Right cardiac atrium (tissue), 5 donors: ENCODE results near the gene SARNP. TPM values are rescaled to one million over a fixed set of nuclear protein-coding genes. Genes with fewer than 3 reads are reported as not detected.
"Not testable (repeated sequence)": the region's sequence is repeated elsewhere in the genome, so short reads cannot be mapped to it uniquely, and the experiment has no call there.

ENCODE experiments used
- ATAC-seq, 2 donors: fragments of 200-7000 bp; cut with Tn5 transposase; one replicate each; pipeline versions ENCODE4 v1.8.0 to v1.9.1; 2020; ENCODE audit warnings: moderate library complexity in 2 of 2, mild to moderate bottlenecking in 1 of 2
- DNase-seq, 3 donors: peaks; one replicate each; pipeline ENCODE4 v3.0.0-alpha.2; 2020
- H3K27ac ChIP-seq: one replicate; pipeline ENCODE4 v1.5.1; 2013; ENCODE audit warnings: mild to moderate bottlenecking, low read length, control low read depth, moderate library complexity
- H3K27me3 ChIP-seq: one replicate; pipeline ENCODE4 v1.6.1; 2013; ENCODE audit not compliant: control insufficient read depth, insufficient read depth
- H3K4me1 ChIP-seq: one replicate; pipeline ENCODE4 v1.6.1; 2013; ENCODE audit warnings: low read length; ENCODE audit not compliant: control insufficient read depth, insufficient read depth
- H3K4me3 ChIP-seq: one replicate; pipeline ENCODE4 v1.5.1; 2013; ENCODE audit warnings: low read length, control low read depth
- H3K9me3 ChIP-seq: one replicate; pipeline ENCODE4 v1.6.1; 2013; ENCODE audit warnings: low read length; ENCODE audit not compliant: control insufficient read depth
- WGBS: extraction: QIAGEN DNeasy Blood & Tissue Kit; methylation state at CpG from one replicate; pipeline ENCODE4 v1.1.7; 2013; 5-methylcytosine and 5-hydroxymethylcytosine counted together
- intact Hi-C, 4 donors: fragments of 100-400 bp; cut with DNase I; formaldehyde crosslinking; loops; one replicate each; pipeline versions ENCODE4 v1.11.0 to v1.14.0; 2022 to 2023
- polyA plus RNA-seq: library from polyadenylated mRNA; stranded (reverse); fragments of 200-250 nt; gene quantifications from one replicate; pipeline ENCODE4 v1.2.3, GENCODE V29; 2013
- total RNA-seq, 4 donors: library from RNA; stranded (reverse); fragmentation: NEBNext Ultra II Directional; extraction: Animal tissue kit (Norgen Biotek cat#: 25700); gene quantifications; one replicate each; pipeline ENCODE4 v1.2.1, GENCODE V29; 2021
- donor health status: healthy with polysubstance abuse.
- donor health status: DM: no; HTN: yes; CAD: no.
- donor health status: DM: no; HTN: no; CAD: no.
- donor health status: DM: no; HTN: yes; CAD: no; lungs with severe emphysema.
- donor health status: DM: yes; HTN: yes; CAD: no.

Gene SARNP
- total and polyA plus RNA-seq, 5 donors: 50.3 to 113 (median 54.9) TPM

GRCh38 chr12:55839345-55840140 is 22.0 kb upstream of the SARNP start:
- intact Hi-C loops: loop anchor here in 2 of 4 donors (10.0 kb wide), 2 partner anchors 85 to 95 kb away; partner anchors contain the start of genes DGKA (in 1 of the 2) and PYM1 (in 1 of the 2)
- 78% methylated on average over 11 of the region's 11 CpGs for WGBS
- no peak overlapping the region for H3K4me3 ChIP-seq
- no peaks in the 10 kb centered on the region for H3K27me3 ChIP-seq
- DNase-seq (no peak), ATAC-seq (no peak)
- no peak overlapping the region for H3K27ac ChIP-seq
- H3K4me1 ChIP-seq: peaks cover 3% of the 10 kb centered on the region
- H3K9me3 ChIP-seq: no peaks in the 10 kb centered on the region

GRCh38 chr12:55838361-55838760 is 20.8 kb upstream of the SARNP start:
- no peaks in the 10 kb centered on the region for H3K9me3 ChIP-seq
- 92% methylated on average over 3 of the region's 3 CpGs for WGBS
- DNase-seq (no peak), ATAC-seq (no peak)
- H3K27ac ChIP-seq: no peak overlapping the region
- no peaks in the 10 kb centered on the region for H3K27me3 ChIP-seq
- intact Hi-C loops: loop anchor here in 1 of 4 donors (10.0 kb wide), 1 partner anchor 96 kb away; the partner anchor contains the start of gene DGKA
- H3K4me1 ChIP-seq: peaks cover 3% of the 10 kb centered on the region
- no peak overlapping the region for H3K4me3 ChIP-seq

- intact Hi-C loops: loop anchor here in 3 of 4 donors (5.0 to 10.0 kb wide), 3 partner anchors 88 to 100 kb away; partner anchors contain the start of genes DGKA (in 1 of the 3) and PYM1 (in 1 of the 3)
- WGBS: 77% methylated on average over 6 of the region's 6 CpGs
- H3K4me1 ChIP-seq: not testable (repeated sequence)
Observed at GRCh38 chr12:55834400-55834799, 16.9 kb upstream of the SARNP start.

GRCh38 chr12:55833056-55833455 is 15.5 kb upstream of the SARNP start:
- peaks cover 7% of the 10 kb centered on the region for H3K4me1 ChIP-seq
- H3K4me3 ChIP-seq: no peak overlapping the region
- ATAC-seq: no peak
- H3K27ac ChIP-seq: no peak overlapping the region
- intact Hi-C loops: loop anchor here in 3 of 4 donors (5.0 to 10.0 kb wide), 3 partner anchors 89 to 102 kb away; partner anchors contain the start of genes DGKA (in 1 of the 3) and PYM1 (in 1 of the 3)
- DNase-seq: no peak
- 93% methylated on average over 10 of the region's 10 CpGs for WGBS
- no peaks in the 10 kb centered on the region for H3K9me3 ChIP-seq
- H3K27me3 ChIP-seq: no peaks in the 10 kb centered on the region

More at GRCh38 chr12:55834400-55834799, 16.9 kb upstream of the SARNP start:
- H3K4me3 ChIP-seq, H3K9me3 ChIP-seq, ATAC-seq, H3K27ac ChIP-seq, H3K27me3 ChIP-seq, DNase-seq: not testable (repeated sequence)

GRCh38 chr12:55831447-55831815 is 13.9 kb upstream of the SARNP start:
- Histone ChIP-seq H3K27me3 (no peaks in the 10 kb centered on the region), H3K9me3 (no peaks in the 10 kb centered on the region), H3K27ac (peak overlapping the region; percentile 92), H3K4me3 (peak overlapping the region; percentile 81), H3K4me1 (peaks cover 15% of the 10 kb centered on the region)
- intact Hi-C loops: loop anchor here in 3 of 4 donors (5.0 to 10.0 kb wide), 3 partner anchors 91 to 103 kb away; partner anchors contain the start of genes DGKA (in 1 of the 3) and PYM1 (in 1 of the 3)
- ATAC-seq (no peak), DNase-seq (no peak)
- WGBS: 25% methylated on average over 1 of the region's 1 CpG

- Histone ChIP-seq H3K27ac (peak overlapping the region; percentile 92), H3K9me3 (no peaks in the 10 kb centered on the region), H3K27me3 (no peaks in the 10 kb centered on the region), H3K4me1 (peaks cover 17% of the 10 kb centered on the region), H3K4me3 (peak overlapping the region; percentile 81)
- 2% methylated on average over 23 of the region's 23 CpGs for WGBS
- DNase-seq (peak; percentile 82 to 94 (median 93)), ATAC-seq (peak; percentile 70 to 74)
- intact Hi-C loops: loop anchor here in 3 of 4 donors (5.0 to 10.0 kb wide), 3 partner anchors 91 to 104 kb away; partner anchors contain the start of genes DGKA (in 1 of the 3) and PYM1 (in 1 of the 3)
Observed at GRCh38 chr12:55830601-55831446, 13.3 kb upstream of the SARNP start.

- WGBS: under 1% methylated on average over 37 of the region's 37 CpGs
- Histone ChIP-seq H3K4me1 (peaks cover 17% of the 10 kb centered on the region), H3K27me3 (no peaks in the 10 kb centered on the region), H3K9me3 (no peaks in the 10 kb centered on the region), H3K27ac (peak overlapping the region; percentile 92), H3K4me3 (peak overlapping the region; percentile 81)
- peak; percentile 42 to 48 for ATAC-seq
- peak; percentile 59 to 81 (median 77) for DNase-seq
- intact Hi-C loops: loop anchor here (5.0 to 10.0 kb wide), 3 partner anchors 92 to 105 kb away; partner anchors contain the start of genes DGKA (in 2 of the 4) and PYM1 (in 1 of the 4)
Observed at GRCh38 chr12:55829967-55830600, 12.6 kb upstream of the SARNP start.

GRCh38 chr12:55828357-55828756 is 10.8 kb upstream of the SARNP start:
- DNase-seq (no peak), ATAC-seq (no peak)
- intact Hi-C loops: loop anchor here in 1 of 4 donors (10.0 kb wide), 1 partner anchor 106 kb away; the partner anchor contains the start of gene DGKA
- Histone ChIP-seq H3K9me3 (no peaks in the 10 kb centered on the region), H3K4me1 (peaks cover 17% of the 10 kb centered on the region), H3K27me3 (no peaks in the 10 kb centered on the region), H3K27ac (peak overlapping the region; percentile 15), H3K4me3 (peak overlapping the region; percentile 56)
- 84% methylated on average over 5 of the region's 5 CpGs for WGBS

- DNase-seq (no peak), ATAC-seq (no peak)
- H3K27ac ChIP-seq: no peak overlapping the region
- intact Hi-C loops: loop anchor here in 1 of 4 donors (10.0 kb wide), 1 partner anchor 107 kb away; the partner anchor contains the start of gene DGKA
- H3K4me1 ChIP-seq: peaks cover 17% of the 10 kb centered on the region
- no peaks in the 10 kb centered on the region for H3K9me3 ChIP-seq
- 89% methylated on average over 15 of the region's 15 CpGs for WGBS
- no peak overlapping the region for H3K4me3 ChIP-seq
- H3K27me3 ChIP-seq: no peaks in the 10 kb centered on the region
Observed at GRCh38 chr12:55827806-55828205, 10.3 kb upstream of the SARNP start.

- DNase-seq: no peak
- Histone ChIP-seq H3K4me1 (peaks cover 15% of the 10 kb centered on the region), H3K4me3 (no peak overlapping the region), H3K9me3 (no peaks in the 10 kb centered on the region), H3K27me3 (no peaks in the 10 kb centered on the region), H3K27ac (no peak overlapping the region)
- intact Hi-C loops: loop anchor here in 1 of 4 donors (10.0 kb wide), 1 partner anchor 110 kb away; the partner anchor contains the start of gene DGKA
- 90% methylated on average over 5 of the region's 5 CpGs for WGBS
- no peak for ATAC-seq
Observed at GRCh38 chr12:55824726-55825125, 7.2 kb upstream of the SARNP start.
